H1 (cell line): Measurements from ENCODE around the gene CENPC. TPM values are rescaled to one million over a fixed set of nuclear protein-coding genes. Genes with fewer than 3 reads are reported as not detected.

Experiments used
- CTCF ChIA-PET: fragments of 300-600 bp; sonication (Branson Sonifier 250); formaldehyde crosslinking; loops from one replicate; lab custom pipeline; 2021; ENCODE audit not compliant: partially characterized antibody; lab: Charles Lee
- POLR2A ChIA-PET: fragments of 300-600 bp; sonication (Branson Sonifier 250); formaldehyde crosslinking; loops from one replicate; lab custom pipeline; 2021; ENCODE audit warnings: inconsistent platforms; ENCODE audit not compliant: partially characterized antibody; lab: Charles Lee
- DNase-seq, 2 experiments: peaks; one replicate each; pipeline versions ENCODE4 v3.0.0 to v3.0.0-alpha.2; 2010 to 2022; ENCODE audit warnings: low spot score in 2 of 2, low read depth in 1 of 2, mixed read lengths in 1 of 2
- FAIRE-seq: peaks from 2 replicates; lab custom pipeline; 2011; peaks lifted over from hg19 to GRCh38; lab: Jason Lieb, UNC
- H2AFZ ChIP-seq: 2 replicates; pipeline ENCODE4 v1.8.1; 2012; ENCODE audit warnings: low read length, inconsistent platforms
- H2AK5ac ChIP-seq: 2 replicates; pipeline ENCODE4 v1.6.1; 2013; ENCODE audit warnings: low read depth, low read length
- H2BK120ac ChIP-seq: replicated peaks from 2 replicates; pipeline ENCODE3; 2013; ENCODE audit warnings: low read depth, low read length, inconsistent platforms
- H2BK12ac ChIP-seq: 2 replicates; pipeline ENCODE4 v1.6.1; 2013; ENCODE audit warnings: low read depth, low read length
- H2BK15ac ChIP-seq: 2 replicates; pipeline ENCODE4 v1.6.1; 2013; ENCODE audit warnings: low read length
- H2BK20ac ChIP-seq: 2 replicates; pipeline ENCODE4 v1.6.1; 2013; ENCODE audit warnings: low read length
- H2BK5ac ChIP-seq: 2 replicates; pipeline ENCODE4 v1.6.1; 2013; ENCODE audit warnings: low read depth, low read length
- H3K14ac ChIP-seq: 2 replicates; pipeline ENCODE4 v1.6.1; 2013; ENCODE audit warnings: inconsistent platforms; ENCODE audit not compliant: insufficient read length
- H3K18ac ChIP-seq: 2 replicates; pipeline ENCODE4 v1.6.1; 2013; ENCODE audit warnings: low read length; ENCODE audit errors: extremely low read depth
- H3K23ac ChIP-seq: 2 replicates; pipeline ENCODE4 v1.6.1; 2013; ENCODE audit warnings: inconsistent platforms; ENCODE audit not compliant: insufficient read length
- H3K23me2 ChIP-seq: 2 replicates; pipeline ENCODE4 v1.6.1; 2013; ENCODE audit warnings: low read depth, low read length
- H3K27ac ChIP-seq: 2 replicates; pipeline ENCODE4 v1.6.1; 2011; ENCODE audit warnings: low read depth, low read length, inconsistent platforms
- H3K27me3 ChIP-seq, 4 experiments: replicated peaks in 1 of 4; 1 replicate in 1 of 4; 2 replicates in 3 of 4; pipeline versions ENCODE4 v1.6.1 to v1.8.1; 2011 to 2013; ENCODE audit warnings: low read length in 3 of 4, mild to moderate bottlenecking in 3 of 4, inconsistent platforms in 2 of 4, mixed read lengths in 2 of 4, moderate library complexity in 1 of 4; ENCODE audit not compliant: control insufficient read depth in 3 of 4, insufficient read depth in 3 of 4; ENCODE audit errors: extremely low read depth in 1 of 4
- H3K36me3 ChIP-seq, 4 experiments: 2 replicates each; pipeline versions ENCODE4 v1.6.1 to v1.8.1; 2011 to 2013; ENCODE audit warnings: mild to moderate bottlenecking in 4 of 4, low read length in 3 of 4, moderate library complexity in 2 of 4, control low read depth in 1 of 4, inconsistent platforms in 1 of 4; ENCODE audit not compliant: insufficient read depth in 4 of 4, control insufficient read depth in 2 of 4
- H3K4ac ChIP-seq: replicated peaks from 2 replicates; pipeline ENCODE3; 2013; ENCODE audit warnings: low read length, low read depth, mixed read lengths, inconsistent platforms; ENCODE audit not compliant: insufficient read length
- H3K4me1 ChIP-seq, 4 experiments: replicated peaks in 1 of 4; 1 replicate in 1 of 4; 2 replicates in 3 of 4; pipeline versions ENCODE4 v1.6.1 to v1.8.1; 2011 to 2013; ENCODE audit warnings: low read length in 3 of 4, inconsistent platforms in 2 of 4, mixed read lengths in 1 of 4; ENCODE audit not compliant: insufficient read depth in 4 of 4, control insufficient read depth in 3 of 4
- H3K4me2 ChIP-seq, 2 experiments: 2 replicates each; pipeline versions ENCODE4 v1.6.1 to v1.8.1; 2011 to 2013; ENCODE audit warnings: low read depth in 2 of 2, low read length in 2 of 2, control low read depth in 1 of 2, inconsistent platforms in 1 of 2, mild to moderate bottlenecking in 1 of 2; ENCODE audit not compliant: insufficient read depth in 1 of 2
- H3K4me3 ChIP-seq, 4 experiments: fragments of 200-600, 300-600 bp in 1 of 4; sonication (generic), shearing (Covaris generic), sonication (Bioruptor Twin) in 1 of 4; 2 replicates each; pipeline versions ENCODE4 v1.5.1 to v1.8.1; 2011 to 2016; ENCODE audit warnings: low read length in 4 of 4, low read depth in 3 of 4, control low read depth in 2 of 4, inconsistent platforms in 2 of 4, mild to moderate bottlenecking in 2 of 4, mixed read lengths in 1 of 4, moderate library complexity in 1 of 4; ENCODE audit not compliant: insufficient read depth in 2 of 4; ENCODE audit errors: extremely low read depth in 1 of 4
- H3K56ac ChIP-seq: replicated peaks from 2 replicates; pipeline ENCODE3; 2013; ENCODE audit warnings: low read depth, mild to moderate bottlenecking, mixed read lengths, low read length, inconsistent platforms; ENCODE audit not compliant: insufficient read length
- H3K79me1 ChIP-seq: 2 replicates; pipeline ENCODE4 v1.6.1; 2013; ENCODE audit warnings: low read depth, low read length, control low read depth
- H3K79me2 ChIP-seq, 2 experiments: 2 replicates each; pipeline versions ENCODE4 v1.6.1 to v1.8.1; 2012 to 2013; ENCODE audit warnings: low read length in 2 of 2, mild to moderate bottlenecking in 2 of 2, inconsistent platforms in 1 of 2; ENCODE audit not compliant: insufficient read depth in 2 of 2, control insufficient read depth in 1 of 2
- H3K9ac ChIP-seq, 4 experiments: replicated peaks in 1 of 4; 1 replicate in 1 of 4; 2 replicates in 3 of 4; pipeline versions ENCODE4 v1.6.1 to v1.8.1; 2011 to 2013; ENCODE audit warnings: low read depth in 3 of 4, low read length in 3 of 4, control low read depth in 2 of 4, mild to moderate bottlenecking in 2 of 4, moderate library complexity in 2 of 4, inconsistent platforms in 1 of 4; ENCODE audit errors: extremely low read depth in 1 of 4
- H3K9me3 ChIP-seq, 2 experiments: 2 replicates each; pipeline versions ENCODE4 v1.6.1 to v1.8.1; 2012 to 2013; ENCODE audit warnings: mild to moderate bottlenecking in 2 of 2, moderate library complexity in 2 of 2, control low read depth in 1 of 2, inconsistent platforms in 1 of 2, low read depth in 1 of 2, low read length in 1 of 2, mixed read lengths in 1 of 2; ENCODE audit not compliant: insufficient read depth in 2 of 2
- H4K20me1 ChIP-seq, 2 experiments: replicated peaks in 1 of 2; 2 replicates each; pipeline versions ENCODE3 to v1.8.1; 2011 to 2013; ENCODE audit warnings: inconsistent platforms in 2 of 2, low read length in 2 of 2, mild to moderate bottlenecking in 1 of 2; ENCODE audit not compliant: insufficient read depth in 2 of 2, control insufficient read depth in 1 of 2
- H4K5ac ChIP-seq: 2 replicates; pipeline ENCODE4 v1.6.1; 2013; ENCODE audit warnings: low read length, low read depth, mixed read lengths, inconsistent platforms; ENCODE audit not compliant: insufficient read length
- H4K8ac ChIP-seq: 2 replicates; pipeline ENCODE4 v1.8.0; 2013; ENCODE audit warnings: mild to moderate bottlenecking, moderate library complexity, low read length, inconsistent platforms; ENCODE audit not compliant: insufficient read depth; ENCODE audit errors: extremely low read depth
- H4K91ac ChIP-seq: replicated peaks from 2 replicates; pipeline ENCODE3; 2013; ENCODE audit warnings: low read length, mixed read lengths, inconsistent platforms; ENCODE audit not compliant: insufficient read length
- BACH1 ChIP-seq: IDR thresholded peaks from 2 replicates; pipeline ENCODE4 v1.6.1; 2012; ENCODE audit warnings: low read length, improper control_type of control experiment
- CBX5 ChIP-seq: fragments of 300-800, 300-1000 bp; sonication (generic); IDR thresholded peaks from 2 replicates; pipeline ENCODE4 v1.7.1; 2016; ENCODE audit warnings: antibody characterized with exemption, low read length, low read depth
- CEBPB ChIP-seq: IDR thresholded peaks from 2 replicates; pipeline ENCODE4 v1.6.1; 2012; ENCODE audit warnings: low read depth, low read length
- GTF2F1 ChIP-seq: IDR thresholded peaks from 2 replicates; pipeline ENCODE4 v1.6.1; 2012; ENCODE audit warnings: low read depth, low read length, improper control_type of control experiment, borderline replicate concordance
- HDAC2 ChIP-seq, 2 experiments: fragments of 300-600 bp in 1 of 2; sonication (generic) in 1 of 2; IDR thresholded peaks; 2 replicates each; pipeline ENCODE4 v1.6.1; 2011 to 2012; ENCODE audit warnings: low read depth in 2 of 2, low read length in 2 of 2, mild to moderate bottlenecking in 2 of 2, moderate library complexity in 2 of 2, borderline replicate concordance in 1 of 2, inconsistent platforms in 1 of 2
- JUND ChIP-seq: IDR thresholded peaks from 2 replicates; pipeline ENCODE4 v1.6.1; 2011; ENCODE audit warnings: mild to moderate bottlenecking, improper control_type of control experiment, low read length
- KDM1A ChIP-seq: fragments of 200-600, 300-600 bp; sonication (generic); IDR thresholded peaks from 2 replicates; pipeline ENCODE4 v1.7.1; 2016; ENCODE audit warnings: mild to moderate bottlenecking, low read length, borderline replicate concordance
- POLR2AphosphoS5 ChIP-seq: IDR thresholded peaks from 2 replicates; pipeline ENCODE4 v1.6.1; 2011; ENCODE audit warnings: low read depth, low read length
- RNF2 ChIP-seq: fragments of 200-900, 300-1000 bp; sonication (generic); IDR thresholded peaks from 2 replicates; pipeline ENCODE4 v1.7.1; 2016; ENCODE audit warnings: borderline replicate concordance, low read depth, mild to moderate bottlenecking, antibody characterized with exemption, low read length; ENCODE audit not compliant: poor library complexity, severe bottlenecking; ENCODE audit errors: missing control alignments
- SP1 ChIP-seq: IDR thresholded peaks from 2 replicates; pipeline ENCODE4 v1.6.1; 2011; ENCODE audit warnings: low read depth, low read length
- SUZ12 ChIP-seq: fragments of 200-600 bp; sonication (generic); IDR thresholded peaks from 2 replicates; pipeline ENCODE4 v1.6.1; 2012; ENCODE audit warnings: mild to moderate bottlenecking, inconsistent platforms, low read length, moderate library complexity, mixed read lengths
- TAF7 ChIP-seq: optimal IDR thresholded peaks from 2 replicates; pipeline ENCODE3; 2011; ENCODE audit warnings: low read depth, mild to moderate bottlenecking, inconsistent platforms, low read length, moderate library complexity, borderline replicate concordance
- WGBS, 2 experiments: shearing (Covaris generic) in 1 of 2; methylation state at CpG; one replicate each; pipeline versions ENCODE4 v1.1.6 to v1.1.7; 2013 to 2015; ENCODE audit warnings: low lambda C conversion rate in 2 of 2, mixed read lengths in 2 of 2, inconsistent platforms in 1 of 2, low coverage in 1 of 2, missing lambda C conversion rate in 1 of 2; ENCODE audit not compliant: insufficient replicate concordance in 2 of 2, insufficient coverage in 1 of 2, insufficient read length in 1 of 2; ENCODE audit errors: extremely low coverage in 1 of 2, missing lambda C conversion rate in 1 of 2; 5-methylcytosine and 5-hydroxymethylcytosine counted together
- polyA plus RNA-seq, 7 experiments: library from polyadenylated mRNA; depleted of rRNA in 3 of 7; stranded (reverse) in 5 of 7; unstranded in 2 of 7; fragments of >200 nt in 5 of 7; fragments of 200-250 nt in 2 of 7; gene quantifications; 1 replicate in 5 of 7; 2 replicates in 1 of 7; 4 replicates in 1 of 7; pipeline versions ENCODE4 v1.2.1 to v1.2.3, GENCODE V29; 2011 to 2013; ENCODE audit warnings: missing spikeins in 2 of 7, mixed read lengths in 2 of 7
- total RNA-seq: library from RNA; stranded (reverse); fragmentation: NEBNext Ultra II Directional; extraction: Animal tissue kit (Norgen Biotek cat#: 25700); gene quantifications from 2 replicates; pipeline ENCODE4 v1.2.1, GENCODE V29; 2021
- TF ChIP-seq, protein P1 (sequence below): IDR thresholded peaks from 2 replicates; pipeline ENCODE4 v1.6.1; 2012; ENCODE audit warnings: inconsistent platforms
- TF ChIP-seq, protein P2 (sequence below): IDR thresholded peaks from 2 replicates; pipeline ENCODE4 v1.6.1; 2012; ENCODE audit warnings: inconsistent platforms

Gene CENPC
- total and polyA plus RNA-seq, 2 of the 8 experiments (the other 6 are each of a cell fraction or from before 2014, with no cell fraction given) = 2.8 to 15.7 TPM

DNA sequence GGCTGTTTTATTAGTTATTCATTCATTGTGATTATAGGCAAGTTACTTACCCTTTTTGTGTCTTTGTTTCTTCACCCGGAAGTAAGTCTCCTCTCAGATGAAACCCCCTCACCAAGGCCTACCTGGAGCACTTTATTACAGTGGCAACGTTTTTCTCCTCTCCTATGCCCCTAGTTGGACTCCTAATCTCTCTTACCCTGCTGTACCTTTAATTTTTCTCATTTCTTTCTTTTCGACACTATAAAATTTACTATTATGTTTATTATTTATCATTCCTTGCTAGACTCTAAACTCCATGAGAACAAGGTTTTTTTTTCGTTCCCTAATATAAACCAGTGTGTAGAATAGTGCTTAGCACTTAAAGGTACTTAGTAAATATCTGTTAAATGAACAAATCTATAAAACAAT is 30.8 kb upstream of the CENPC start:
- no peaks in the 10 kb centered on the region for H3K27me3 ChIP-seq
- H3K27ac ChIP-seq = no peak overlapping the region
- no peak overlapping the region for H4K8ac ChIP-seq
- no peaks in the 10 kb centered on the region for H3K36me3 ChIP-seq
- no peak for DNase-seq
- H3K9ac ChIP-seq = no peak overlapping the region
- no peak overlapping the region for H3K14ac ChIP-seq
- H3K4me3 ChIP-seq = no peak overlapping the region
- no peak for FAIRE-seq
- no peak overlapping the region for H3K4ac ChIP-seq
- H3K23me2 ChIP-seq = no peaks in the 10 kb centered on the region
- peaks cover 0 to 7% (median 2%) of the 10 kb centered on the region in 4 experiments; a peak in 1 of 7 replicates for H3K4me1 ChIP-seq
- H2AK5ac ChIP-seq = no peak overlapping the region
- H3K9me3 ChIP-seq = no peaks in the 10 kb centered on the region
- no peak overlapping the region for H2BK15ac ChIP-seq
- ChIA-PET POLR2A (no interaction called here), CTCF (no interaction called here)
- WGBS, 2 experiments = 88 to 100% methylated on average over 1 to 4 of the region's 4 CpGs
- no peak overlapping the region for H3K18ac ChIP-seq
- H3K23ac ChIP-seq = no peak overlapping the region
- H3K56ac ChIP-seq = no peak overlapping the region
- H2BK5ac ChIP-seq = no peak overlapping the region
- H3K79me1 ChIP-seq = no peaks in the 10 kb centered on the region
- no peak overlapping the region for H4K91ac ChIP-seq
- no peak overlapping the region for H2BK12ac ChIP-seq
- H3K4me2 ChIP-seq = no peak overlapping the region
- no peak overlapping the region for H2BK120ac ChIP-seq
- no peaks in the 10 kb centered on the region for H3K79me2 ChIP-seq
- no peak overlapping the region for H2BK20ac ChIP-seq
- H4K5ac ChIP-seq = no peak overlapping the region
- no peaks in the 10 kb centered on the region for H4K20me1 ChIP-seq
- H2AFZ ChIP-seq = no peak overlapping the region
- TF ChIP-seq BACH1 (no peak), GTF2F1 (no peak), SP1 (no peak), JUND (no peak), CBX5 (no peak), KDM1A (no peak), RNF2 (no peak), TAF7 (no peak), POLR2AphosphoS5 (no peak), HDAC2 (IDR thresholded peaks at IDR 0.05; ENCODE audit: borderline replicate concordance in 1 of 2, low read depth in 2 of 2, low read length in 2 of 2) (no peak), CEBPB (no peak), SUZ12 (no peak)
- TF ChIP-seq, protein P1, sequence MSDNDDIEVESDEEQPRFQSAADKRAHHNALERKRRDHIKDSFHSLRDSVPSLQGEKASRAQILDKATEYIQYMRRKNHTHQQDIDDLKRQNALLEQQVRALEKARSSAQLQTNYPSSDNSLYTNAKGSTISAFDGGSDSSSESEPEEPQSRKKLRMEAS = no peak
- TF ChIP-seq, protein P2, sequence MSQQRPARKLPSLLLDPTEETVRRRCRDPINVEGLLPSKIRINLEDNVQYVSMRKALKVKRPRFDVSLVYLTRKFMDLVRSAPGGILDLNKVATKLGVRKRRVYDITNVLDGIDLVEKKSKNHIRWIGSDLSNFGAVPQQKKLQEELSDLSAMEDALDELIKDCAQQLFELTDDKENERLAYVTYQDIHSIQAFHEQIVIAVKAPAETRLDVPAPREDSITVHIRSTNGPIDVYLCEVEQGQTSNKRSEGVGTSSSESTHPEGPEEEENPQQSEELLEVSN = no peak
